ENCODE data around the gene KRTDAP. TPM values are rescaled to one million over a fixed set of nuclear protein-coding genes. Genes with fewer than 3 reads are reported as not detected.

Gene KRTDAP
- not detected for total RNA-seq

GRCh38 chr19:35490364-35490763 lies at the start of gene KRTDAP:
KRTDAP (minus strand) TSS chr19:35490464; CDS start chr19:35490442, 22 bp downstream.
- no peaks in the 10 kb centered on the region for H3K9me3 ChIP-seq (ENCODE audit: low read depth, low read length)
- H3K4me1 ChIP-seq (ENCODE audit: insufficient read depth, low read length): peaks cover 3% of the 10 kb centered on the region
- H3K4me3 ChIP-seq (ENCODE audit: low read length): no peak within 1 kb of the TSS
- no peaks in the 10 kb centered on the region for H3K27me3 ChIP-seq (ENCODE audit: insufficient read depth, low read length)

- no peak overlapping the region for H3K4me3 ChIP-seq (ENCODE audit: low read length)
- H3K27me3 ChIP-seq (ENCODE audit: insufficient read depth, low read length): no peaks in the 10 kb centered on the region
- H3K9me3 ChIP-seq (ENCODE audit: low read depth, low read length): no peaks in the 10 kb centered on the region
- H3K4me1 ChIP-seq (ENCODE audit: insufficient read depth, low read length): peaks cover 6% of the 10 kb centered on the region
These were observed 49.6 kb upstream of the KRTDAP start for GRCh38 chr19:35539850-35540249.

- H3K9me3 ChIP-seq (ENCODE audit: low read depth, low read length): no peaks in the 10 kb centered on the region
- no peak overlapping the region for H3K4me3 ChIP-seq (ENCODE audit: low read length)
- no peaks in the 10 kb centered on the region for H3K27me3 ChIP-seq (ENCODE audit: insufficient read depth, low read length)
- H3K4me1 ChIP-seq (ENCODE audit: insufficient read depth, low read length): peaks cover under 1% of the 10 kb centered on the region
These were observed 49.0 kb upstream of the KRTDAP start for GRCh38 chr19:35539314-35539713.

GRCh38 chr19:35534803-35535480 lies 44.7 kb upstream of the KRTDAP start:
- Histone ChIP-seq H3K27me3 (ENCODE audit: insufficient read depth, low read length) (peaks cover 3% of the 10 kb centered on the region), H3K4me1 (ENCODE audit: insufficient read depth, low read length) (peaks cover 9% of the 10 kb centered on the region), H3K9me3 (ENCODE audit: low read depth, low read length) (no peaks in the 10 kb centered on the region), H3K4me3 (ENCODE audit: low read length) (no peak overlapping the region)

- peaks cover 9% of the 10 kb centered on the region for H3K4me1 ChIP-seq (ENCODE audit: insufficient read depth, low read length)
- peaks cover 3% of the 10 kb centered on the region for H3K27me3 ChIP-seq (ENCODE audit: insufficient read depth, low read length)
- no peak overlapping the region for H3K4me3 ChIP-seq (ENCODE audit: low read length)
- no peaks in the 10 kb centered on the region for H3K9me3 ChIP-seq (ENCODE audit: low read depth, low read length)
These were observed 43.6 kb upstream of the KRTDAP start for GRCh38 chr19:35533822-35534392.

- H3K4me1 ChIP-seq (ENCODE audit: insufficient read depth, low read length): peaks cover 9% of the 10 kb centered on the region
- peaks cover 3% of the 10 kb centered on the region for H3K27me3 ChIP-seq (ENCODE audit: insufficient read depth, low read length)
- no peak within 1 kb of the TSS for H3K4me3 ChIP-seq (ENCODE audit: low read length)
- H3K9me3 ChIP-seq (ENCODE audit: low read depth, low read length): no peaks in the 10 kb centered on the region
These were observed 43.0 kb upstream of the KRTDAP start, which contains the start of gene GAPDHS for GRCh38 chr19:35533201-35533821. GAPDHS (plus strand) TSS chr19:35533456; CDS start chr19:35533528, 72 bp downstream.

GRCh38 chr19:35531291-35531690 lies 41.0 kb upstream of the KRTDAP start:
- no peak overlapping the region for H3K4me3 ChIP-seq (ENCODE audit: low read length)
- H3K4me1 ChIP-seq (ENCODE audit: insufficient read depth, low read length): peaks cover 9% of the 10 kb centered on the region
- H3K9me3 ChIP-seq (ENCODE audit: low read depth, low read length): no peaks in the 10 kb centered on the region
- H3K27me3 ChIP-seq (ENCODE audit: insufficient read depth, low read length): peaks cover 3% of the 10 kb centered on the region

- Histone ChIP-seq H3K4me3 (ENCODE audit: low read length) (no peak overlapping the region), H3K4me1 (ENCODE audit: insufficient read depth, low read length) (peaks cover 9% of the 10 kb centered on the region), H3K27me3 (ENCODE audit: insufficient read depth, low read length) (peaks cover 3% of the 10 kb centered on the region), H3K9me3 (ENCODE audit: low read depth, low read length) (no peaks in the 10 kb centered on the region)
These were observed 39.3 kb upstream of the KRTDAP start for GRCh38 chr19:35529241-35530218.

GRCh38 chr19:35528218-35529038 lies 38.2 kb upstream of the KRTDAP start, which contains the start of gene SBSN:
SBSN (minus strand) TSS chr19:35528311; CDS start chr19:35528281, 30 bp downstream.
- Histone ChIP-seq H3K4me1 (ENCODE audit: insufficient read depth, low read length) (peaks cover 3% of the 10 kb centered on the region), H3K27me3 (ENCODE audit: insufficient read depth, low read length) (peaks cover 3% of the 10 kb centered on the region), H3K9me3 (ENCODE audit: low read depth, low read length) (no peaks in the 10 kb centered on the region), H3K4me3 (ENCODE audit: low read length) (no peak within 1 kb of the TSS)

GRCh38 chr19:35525873-35526272 lies 35.6 kb upstream of the KRTDAP start:
- Histone ChIP-seq H3K4me3 (ENCODE audit: low read length) (no peak overlapping the region), H3K4me1 (ENCODE audit: insufficient read depth, low read length) (no peaks in the 10 kb centered on the region), H3K9me3 (ENCODE audit: low read depth, low read length) (no peaks in the 10 kb centered on the region), H3K27me3 (ENCODE audit: insufficient read depth, low read length) (no peaks in the 10 kb centered on the region)

GRCh38 chr19:35524181-35524837 lies 34.0 kb upstream of the KRTDAP start:
- Histone ChIP-seq H3K27me3 (ENCODE audit: insufficient read depth, low read length) (no peaks in the 10 kb centered on the region), H3K4me3 (ENCODE audit: low read length) (no peak overlapping the region), H3K4me1 (ENCODE audit: insufficient read depth, low read length) (no peaks in the 10 kb centered on the region), H3K9me3 (ENCODE audit: low read depth, low read length) (no peaks in the 10 kb centered on the region)

- H3K4me3 ChIP-seq (ENCODE audit: low read length): no peak overlapping the region
- no peaks in the 10 kb centered on the region for H3K9me3 ChIP-seq (ENCODE audit: low read depth, low read length)
- no peaks in the 10 kb centered on the region for H3K4me1 ChIP-seq (ENCODE audit: insufficient read depth, low read length)
- H3K27me3 ChIP-seq (ENCODE audit: insufficient read depth, low read length): no peaks in the 10 kb centered on the region
These were observed 32.6 kb upstream of the KRTDAP start for GRCh38 chr19:35522745-35523327.

- no peaks in the 10 kb centered on the region for H3K9me3 ChIP-seq (ENCODE audit: low read depth, low read length)
- no peaks in the 10 kb centered on the region for H3K4me1 ChIP-seq (ENCODE audit: insufficient read depth, low read length)
- no peaks in the 10 kb centered on the region for H3K27me3 ChIP-seq (ENCODE audit: insufficient read depth, low read length)
- H3K4me3 ChIP-seq (ENCODE audit: low read length): no peak overlapping the region
These were observed 31.0 kb upstream of the KRTDAP start for GRCh38 chr19:35521124-35521743.

Measured in mononuclear cell (primary cell).